SU-DHL-6 (cell line): ENCODE measurements around the gene TRIM2.

Source experiments
- H2AFZ ChIP-seq: fragments of 200-600 bp; sonication (generic); 2 replicates; pipeline ENCODE4 v1.6.1; 2014; ENCODE audit warnings: low read depth, mild to moderate bottlenecking, moderate library complexity, mixed read lengths, antibody characterized with exemption, low read length; ENCODE audit not compliant: severe bottlenecking
- H3F3A ChIP-seq: fragments of 200-600 bp; shearing (Covaris generic); 2 replicates; pipeline ENCODE4 v1.6.0; 2016; ENCODE audit warnings: antibody characterized with exemption, mild to moderate bottlenecking; ENCODE audit not compliant: insufficient read depth
- H3K27ac ChIP-seq: fragments of 200-600 bp; sonication (generic); 2 replicates; pipeline ENCODE4 v1.5.1; 2016; ENCODE audit warnings: low read depth, mild to moderate bottlenecking, low read length, moderate library complexity, mixed read lengths
- H3K27me3 ChIP-seq: fragments of 200-600 bp; sonication (generic), shearing (Covaris generic); 2 replicates; pipeline ENCODE4 v1.6.0; 2014; ENCODE audit warnings: mild to moderate bottlenecking, low read length
- H3K36me3 ChIP-seq: fragments of 200-600 bp; sonication (generic); 2 replicates; pipeline ENCODE4 v1.6.1; 2014; ENCODE audit warnings: mild to moderate bottlenecking, low read length, mixed read lengths
- H3K4me2 ChIP-seq: fragments of 300-600, 200-600 bp; shearing (Covaris generic), sonication (generic); 2 replicates; pipeline ENCODE4 v1.6.0; 2014; ENCODE audit warnings: low read length, low read depth, mild to moderate bottlenecking; ENCODE audit not compliant: poor library complexity, severe bottlenecking
- H3K4me3 ChIP-seq: fragments of 200-600 bp; sonication (generic); 2 replicates; pipeline ENCODE4 v1.5.1; 2014; ENCODE audit warnings: antibody characterized with exemption, low read length, mild to moderate bottlenecking, mixed read lengths; ENCODE audit not compliant: insufficient read depth, poor library complexity, severe bottlenecking
- H3K79me2 ChIP-seq: fragments of 200-600 bp; sonication (generic); 2 replicates; pipeline ENCODE4 v1.6.1; 2014; ENCODE audit warnings: mild to moderate bottlenecking, low read length, moderate library complexity; ENCODE audit not compliant: insufficient read depth
- H3K9ac ChIP-seq: fragments of 200-600 bp; sonication (generic); 2 replicates; pipeline ENCODE4 v1.7.0; 2014; ENCODE audit warnings: mild to moderate bottlenecking, low read length
- H3K9me2 ChIP-seq: fragments of 200-600 bp; sonication (generic); replicated peaks from 2 replicates; pipeline ENCODE4 v1.6.1; 2014; ENCODE audit warnings: low read length; ENCODE audit not compliant: insufficient read depth
- H3K9me3 ChIP-seq: fragments of 200-600 bp; sonication (generic); 2 replicates; pipeline ENCODE4 v1.6.1; 2014; ENCODE audit warnings: low read length, mixed read lengths; ENCODE audit not compliant: insufficient read depth
- H4K20me1 ChIP-seq: fragments of 200-600 bp; sonication (generic); 2 replicates; pipeline ENCODE4 v1.6.1; 2014; ENCODE audit warnings: low read depth, mild to moderate bottlenecking, antibody characterized with exemption, low read length, moderate library complexity, mixed read lengths
- CTCF ChIP-seq: fragments of 200-600 bp; sonication (generic); IDR thresholded peaks from one replicate; pipeline ENCODE4 v1.5.1; 2017; ENCODE audit warnings: antibody characterized with exemption, mild to moderate bottlenecking, low read length, moderate library complexity; ENCODE audit not compliant: insufficient read depth, poor library complexity, severe bottlenecking
- EZH2phosphoT487 ChIP-seq: fragments of 200-600 bp; sonication (generic), shearing (Covaris generic); conservative IDR thresholded peaks from 2 replicates; pipeline ENCODE4 v1.6.1; 2018; ENCODE audit warnings: mild to moderate bottlenecking, antibody characterized with exemption, low read length, moderate library complexity, mixed read lengths

TRIM2 gene

DNA sequence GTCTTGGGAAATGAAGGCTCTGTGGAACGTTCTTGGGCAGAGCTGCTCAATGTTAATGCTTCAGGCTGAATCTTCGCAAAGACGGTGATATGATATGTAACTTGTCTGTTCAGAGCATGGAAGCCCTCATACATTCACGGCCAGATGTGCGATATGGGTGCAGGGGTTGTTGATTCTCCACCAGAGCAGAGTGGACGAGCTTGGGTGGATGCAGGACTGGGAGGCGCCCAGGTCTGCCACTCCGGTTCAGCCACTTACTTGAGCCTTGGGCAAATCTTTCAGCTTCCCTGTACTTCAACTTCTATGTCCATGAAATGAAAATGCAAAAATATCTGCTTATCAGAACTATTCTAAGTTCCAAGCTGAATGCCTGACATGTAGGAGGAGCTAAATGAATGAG, 92.9 kb downstream of the TRIM2 start:
- no peak overlapping the region for H3K27ac ChIP-seq
- H3K4me3 ChIP-seq, result no peak overlapping the region
- H3K79me2 ChIP-seq, result no peaks in the 10 kb centered on the region
- H3K27me3 ChIP-seq, result no peaks in the 10 kb centered on the region
- H3K36me3 ChIP-seq, result no peaks in the 10 kb centered on the region
- H3K9ac ChIP-seq, result no peak overlapping the region
- H3K4me2 ChIP-seq, result no peak overlapping the region
- no peak overlapping the region for H2AFZ ChIP-seq
- H3F3A ChIP-seq, result no peaks in the 10 kb centered on the region
- TF ChIP-seq EZH2phosphoT487, result no peak
- TF ChIP-seq CTCF, result no peak
- no peaks in the 10 kb centered on the region for H3K9me2 ChIP-seq
- H3K9me3 ChIP-seq, result 0 out of 2 replicates have a peak, but pooled peaks cover 5% of the 10 kb centered on the region
- no peaks in the 10 kb centered on the region for H4K20me1 ChIP-seq

DNA sequence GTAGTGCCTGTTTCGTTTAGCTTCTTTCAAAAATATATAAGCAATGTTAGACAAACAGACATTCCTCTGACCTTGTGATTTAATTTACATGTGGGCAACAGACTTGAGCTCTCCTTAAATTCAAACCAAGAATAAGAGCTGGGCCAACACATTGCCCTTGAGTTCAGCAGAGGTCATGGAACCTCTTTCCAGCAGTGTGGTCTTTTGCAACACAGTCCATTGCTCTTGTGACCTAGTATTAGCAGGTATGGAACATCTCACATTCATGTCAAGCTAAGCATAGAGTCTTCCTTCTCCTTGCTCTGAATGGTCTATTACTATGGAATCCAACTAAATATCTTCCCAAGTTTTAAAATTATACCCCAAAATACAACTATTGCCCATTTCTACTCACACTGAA, 106.5 kb downstream of the TRIM2 start:
- TF ChIP-seq CTCF, result no peak
- TF ChIP-seq EZH2phosphoT487, result no peak
- Histone ChIP-seq H3K79me2 (no peaks in the 10 kb centered on the region), H3K4me3 (no peak overlapping the region), H3K4me2 (no peak overlapping the region), H3K9ac (no peak overlapping the region), H3K27ac (no peak overlapping the region), H3K9me3 (no peaks in the 10 kb centered on the region), H4K20me1 (no peaks in the 10 kb centered on the region), H3F3A (no peaks in the 10 kb centered on the region), H2AFZ (no peak overlapping the region), H3K36me3 (no peaks in the 10 kb centered on the region), H3K9me2 (no peaks in the 10 kb centered on the region), H3K27me3 (no peaks in the 10 kb centered on the region)

DNA sequence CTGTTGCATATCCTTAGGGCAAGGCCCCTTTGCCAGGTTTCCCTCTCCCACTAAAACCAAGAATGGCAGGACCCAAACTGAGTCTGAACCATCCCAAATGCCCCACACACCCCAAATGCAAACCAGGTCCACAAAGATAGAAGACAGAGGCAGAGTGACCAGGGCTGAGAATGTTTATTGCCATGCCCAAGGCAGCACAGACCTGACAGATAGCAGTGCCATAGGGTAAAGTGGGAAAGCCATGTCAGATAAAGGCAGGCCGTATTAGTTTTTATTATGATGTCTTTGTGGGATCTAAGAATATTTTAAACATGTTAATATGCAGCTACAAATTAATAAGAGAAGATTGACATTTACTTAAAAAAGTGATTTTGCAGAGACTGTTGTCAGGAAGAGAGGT, 110.7 kb downstream of the TRIM2 start:
- Histone ChIP-seq H3K4me3 (no peak overlapping the region), H3K9me2 (no peaks in the 10 kb centered on the region), H3F3A (no peaks in the 10 kb centered on the region), H3K4me2 (no peak overlapping the region), H3K27ac (no peak overlapping the region), H3K36me3 (no peaks in the 10 kb centered on the region), H3K9me3 (no peaks in the 10 kb centered on the region), H3K79me2 (no peaks in the 10 kb centered on the region), H3K27me3 (no peaks in the 10 kb centered on the region), H2AFZ (no peak overlapping the region), H4K20me1 (no peaks in the 10 kb centered on the region), H3K9ac (no peak overlapping the region)
- TF ChIP-seq CTCF, result no peak
- TF ChIP-seq EZH2phosphoT487, result no peak
